DLD1 (cell line): Measurements from ENCODE around the gene RFX1.
"Not testable (repeated sequence)": the region's sequence is repeated elsewhere in the genome, so short reads cannot be mapped to it uniquely, and the experiment has no call there.

ENCODE experiments used
- in situ Hi-C: cut with HindIII; loops from 2 replicates; pipeline ENCODE4 v1.10.0; 2017; ENCODE audit warnings: low sequenced_read_pairs

Gene RFX1

GRCh38 chr19:13979686-13980085 lies 26.4 kb downstream of the RFX1 start:
- in situ Hi-C loops = no loop called here

GRCh38 chr19:13979244-13979615 lies 26.9 kb downstream of the RFX1 start:
- in situ Hi-C loops = no loop called here

- in situ Hi-C loops = no loop called here
Observed at GRCh38 chr19:13978351-13979243, 27.5 kb downstream of the RFX1 start.

GRCh38 chr19:13977803-13978202 lies 28.3 kb downstream of the RFX1 start:
- in situ Hi-C loops = no loop called here

- in situ Hi-C loops = no loop called here
Observed at GRCh38 chr19:13976446-13976845, 29.7 kb downstream of the RFX1 start.

- in situ Hi-C loops = no loop called here
Observed at GRCh38 chr19:13975870-13976269, 30.2 kb downstream of the RFX1 start.

GRCh38 chr19:13974073-13974472 lies 32.0 kb downstream of the RFX1 start:
- in situ Hi-C loops = no loop called here

- in situ Hi-C loops = not testable (repeated sequence)
Observed at GRCh38 chr19:13973479-13973878, 32.6 kb downstream of the RFX1 start.

- in situ Hi-C loops = no loop called here
Observed at GRCh38 chr19:13972368-13973155, 33.6 kb downstream of the RFX1 start.

- in situ Hi-C loops = not testable (repeated sequence)
Observed at GRCh38 chr19:13971868-13972267, 34.3 kb downstream of the RFX1 start.

GRCh38 chr19:13969897-13970296 lies 36.2 kb downstream of the RFX1 start:
- in situ Hi-C loops = no loop called here

- in situ Hi-C loops = no loop called here
Observed at GRCh38 chr19:13968999-13969398, 37.1 kb downstream of the RFX1 start.

GRCh38 chr19:13968383-13968935 lies 37.7 kb downstream of the RFX1 start:
- in situ Hi-C loops = no loop called here

GRCh38 chr19:13967206-13967605 lies 38.9 kb downstream of the RFX1 start:
- in situ Hi-C loops = not testable (repeated sequence)

- in situ Hi-C loops = no loop called here
Observed at GRCh38 chr19:13966684-13967128, 39.4 kb downstream of the RFX1 start.

GRCh38 chr19:13965926-13966683 lies 40.0 kb downstream of the RFX1 start:
- in situ Hi-C loops = no loop called here

GRCh38 chr19:13965377-13965896 lies 40.7 kb downstream of the RFX1 start:
- in situ Hi-C loops = no loop called here

GRCh38 chr19:13964776-13965175 lies 41.3 kb downstream of the RFX1 start:
- in situ Hi-C loops = no loop called here

- in situ Hi-C loops = no loop called here
Observed at GRCh38 chr19:13963603-13964105, 42.5 kb downstream of the RFX1 start.
